ENCODE results near the gene SSU72. TPM values are rescaled to one million over a fixed set of nuclear protein-coding genes. Genes with fewer than 3 reads are reported as not detected.
"Not testable (repeated sequence)": the region's sequence is repeated elsewhere in the genome, so short reads cannot be mapped to it uniquely, and the experiment has no call there.

The SSU72 gene
- total RNA-seq, 2 donors from 2014 or later, result 107 to 118 TPM

GRCh38 chr1:1536938-1537546 is 37.6 kb downstream of the SSU72 start:
- intact Hi-C loops (cut with DNase I), result no loop called here
- ATAC-seq (no peak), DNase-seq (no peak)

- intact Hi-C loops (cut with DNase I), result no loop called here
- DNase-seq (no peak), ATAC-seq (no peak)
These were observed 38.4 kb downstream of the SSU72 start for GRCh38 chr1:1536019-1536937.

GRCh38 chr1:1535201-1536018 is 39.3 kb downstream of the SSU72 start:
- intact Hi-C loops (cut with DNase I), result no loop called here
- no peak for ATAC-seq
- no peak for DNase-seq

GRCh38 chr1:1534401-1535154 is 40.1 kb downstream of the SSU72 start:
- no peak for ATAC-seq
- no peak for DNase-seq
- intact Hi-C loops (cut with DNase I), result no loop called here

GRCh38 chr1:1533894-1534291 is 40.8 kb downstream of the SSU72 start:
- ATAC-seq; DNase-seq; intact Hi-C loops (cut with DNase I): not testable (repeated sequence)

GRCh38 chr1:1533176-1533893 is 41.3 kb downstream of the SSU72 start:
- intact Hi-C loops (cut with DNase I); DNase-seq: not testable (repeated sequence)
- ATAC-seq, result peak; percentile 27 to 71

GRCh38 chr1:1531947-1532346 is 42.7 kb downstream of the SSU72 start:
- ATAC-seq, result no peak
- intact Hi-C loops (cut with DNase I), result no loop called here
- no peak for DNase-seq

GRCh38 chr1:1529936-1530335 is 44.7 kb downstream of the SSU72 start:
- intact Hi-C loops (cut with DNase I), result no loop called here
- DNase-seq (no peak), ATAC-seq (no peak)

- intact Hi-C loops (cut with DNase I), result no loop called here
- no peak for DNase-seq
- ATAC-seq, result no peak
These were observed 45.3 kb downstream of the SSU72 start for GRCh38 chr1:1529321-1529720.

GRCh38 chr1:1528301-1529267 is 46.1 kb downstream of the SSU72 start:
- ATAC-seq (no peak), DNase-seq (no peak)
- intact Hi-C loops (cut with DNase I), result no loop called here

GRCh38 chr1:1527092-1527816 is 47.4 kb downstream of the SSU72 start:
- DNase-seq (no peak), ATAC-seq (no peak)
- intact Hi-C loops (cut with DNase I), result no loop called here

GRCh38 chr1:1526476-1526875 is 48.2 kb downstream of the SSU72 start:
- intact Hi-C loops (cut with DNase I); ATAC-seq; DNase-seq: not testable (repeated sequence)

- DNase-seq; intact Hi-C loops (cut with DNase I); ATAC-seq: not testable (repeated sequence)
These were observed 49.8 kb downstream of the SSU72 start for GRCh38 chr1:1524750-1525383.

GRCh38 chr1:1523651-1524050 is 51.0 kb downstream of the SSU72 start:
- intact Hi-C loops (cut with DNase I); DNase-seq; ATAC-seq: not testable (repeated sequence)

- intact Hi-C loops (cut with DNase I); ATAC-seq: not testable (repeated sequence)
These were observed 51.4 kb downstream of the SSU72 start for GRCh38 chr1:1523226-1523625.

GRCh38 chr1:1522536-1522935 is 52.1 kb downstream of the SSU72 start:
- intact Hi-C loops (cut with DNase I); DNase-seq; ATAC-seq: not testable (repeated sequence)

More at GRCh38 chr1:1523226-1523625, 51.4 kb downstream of the SSU72 start:
- not testable (repeated sequence) for DNase-seq

Measured in left cardiac atrium (tissue), 4 donors.